Esophagus squamous epithelium (tissue), 4 donors: Measurements from ENCODE around the gene MYO18A.

Experiments
- POLR2A ChIP-seq, 4 donors: fragments of 450-650 bp; IDR thresholded peaks; one replicate each; pipeline ENCODE4 v1.6.1; 2017; ENCODE audit warnings: antibody characterized with exemption in 4 of 4, mild to moderate bottlenecking in 4 of 4, moderate library complexity in 3 of 4
- TF ChIP-seq, protein P1 (sequence below), 6 experiments: fragments of 450-650 bp in 4 of 6; fragments of 200-600 bp in 2 of 6; sonication (generic) in 2 of 6; IDR thresholded peaks; one replicate each; pipeline ENCODE4 v1.5.1; 2016 to 2019; ENCODE audit warnings: antibody characterized with exemption in 6 of 6, mild to moderate bottlenecking in 4 of 6, moderate library complexity in 4 of 6

DNA sequence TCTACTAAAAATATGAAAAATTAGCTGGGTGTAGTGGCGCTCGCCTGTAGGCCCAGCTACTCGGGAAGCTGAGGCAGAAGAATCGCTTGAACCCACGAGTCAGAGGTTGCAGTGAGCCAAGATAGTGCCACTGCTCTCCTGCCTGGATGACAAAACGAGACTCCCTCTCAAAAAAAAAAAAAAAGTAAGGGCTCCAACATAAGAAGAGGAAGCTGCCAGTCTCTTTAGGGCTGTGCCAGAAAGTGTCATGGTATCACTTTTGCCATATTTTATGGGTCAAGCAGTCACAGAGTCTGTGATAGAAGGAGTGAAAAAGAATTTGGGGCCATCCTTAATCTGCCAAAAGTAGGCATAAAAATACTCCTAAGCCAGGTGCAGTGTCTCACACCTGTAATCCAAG, 138.6 kb downstream of the MYO18A start:
- no peak for TF ChIP-seq POLR2A (IDR thresholded peaks at IDR 0.05)
- TF ChIP-seq, protein P1, sequence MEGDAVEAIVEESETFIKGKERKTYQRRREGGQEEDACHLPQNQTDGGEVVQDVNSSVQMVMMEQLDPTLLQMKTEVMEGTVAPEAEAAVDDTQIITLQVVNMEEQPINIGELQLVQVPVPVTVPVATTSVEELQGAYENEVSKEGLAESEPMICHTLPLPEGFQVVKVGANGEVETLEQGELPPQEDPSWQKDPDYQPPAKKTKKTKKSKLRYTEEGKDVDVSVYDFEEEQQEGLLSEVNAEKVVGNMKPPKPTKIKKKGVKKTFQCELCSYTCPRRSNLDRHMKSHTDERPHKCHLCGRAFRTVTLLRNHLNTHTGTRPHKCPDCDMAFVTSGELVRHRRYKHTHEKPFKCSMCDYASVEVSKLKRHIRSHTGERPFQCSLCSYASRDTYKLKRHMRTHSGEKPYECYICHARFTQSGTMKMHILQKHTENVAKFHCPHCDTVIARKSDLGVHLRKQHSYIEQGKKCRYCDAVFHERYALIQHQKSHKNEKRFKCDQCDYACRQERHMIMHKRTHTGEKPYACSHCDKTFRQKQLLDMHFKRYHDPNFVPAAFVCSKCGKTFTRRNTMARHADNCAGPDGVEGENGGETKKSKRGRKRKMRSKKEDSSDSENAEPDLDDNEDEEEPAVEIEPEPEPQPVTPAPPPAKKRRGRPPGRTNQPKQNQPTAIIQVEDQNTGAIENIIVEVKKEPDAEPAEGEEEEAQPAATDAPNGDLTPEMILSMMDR (IDR thresholded peaks at IDR 0.05), result no peak
